Fibroblast of lung (primary cell): ENCODE results near the gene TIMM44.
A peak's percentile ranks its signal among the peaks of the same experiment; 100 is the strongest.

Source experiments
- CTCF ChIP-seq, 2 donors: IDR thresholded peaks in 1 of 2; conservative IDR thresholded peaks in 1 of 2; 1 replicate in 1 of 2; 2 replicates in 1 of 2; pipeline ENCODE4 v1.5.1; 2011 to 2012; ENCODE audit warnings: low read length in 2 of 2, control low read depth in 1 of 2, inconsistent platforms in 1 of 2, low read depth in 1 of 2, mild to moderate bottlenecking in 1 of 2
- EZH2 ChIP-seq: IDR thresholded peaks from 2 replicates; pipeline ENCODE4 v1.5.1; 2012; ENCODE audit warnings: low read length, control low read depth, mild to moderate bottlenecking; ENCODE audit errors: missing control alignments

DNA sequence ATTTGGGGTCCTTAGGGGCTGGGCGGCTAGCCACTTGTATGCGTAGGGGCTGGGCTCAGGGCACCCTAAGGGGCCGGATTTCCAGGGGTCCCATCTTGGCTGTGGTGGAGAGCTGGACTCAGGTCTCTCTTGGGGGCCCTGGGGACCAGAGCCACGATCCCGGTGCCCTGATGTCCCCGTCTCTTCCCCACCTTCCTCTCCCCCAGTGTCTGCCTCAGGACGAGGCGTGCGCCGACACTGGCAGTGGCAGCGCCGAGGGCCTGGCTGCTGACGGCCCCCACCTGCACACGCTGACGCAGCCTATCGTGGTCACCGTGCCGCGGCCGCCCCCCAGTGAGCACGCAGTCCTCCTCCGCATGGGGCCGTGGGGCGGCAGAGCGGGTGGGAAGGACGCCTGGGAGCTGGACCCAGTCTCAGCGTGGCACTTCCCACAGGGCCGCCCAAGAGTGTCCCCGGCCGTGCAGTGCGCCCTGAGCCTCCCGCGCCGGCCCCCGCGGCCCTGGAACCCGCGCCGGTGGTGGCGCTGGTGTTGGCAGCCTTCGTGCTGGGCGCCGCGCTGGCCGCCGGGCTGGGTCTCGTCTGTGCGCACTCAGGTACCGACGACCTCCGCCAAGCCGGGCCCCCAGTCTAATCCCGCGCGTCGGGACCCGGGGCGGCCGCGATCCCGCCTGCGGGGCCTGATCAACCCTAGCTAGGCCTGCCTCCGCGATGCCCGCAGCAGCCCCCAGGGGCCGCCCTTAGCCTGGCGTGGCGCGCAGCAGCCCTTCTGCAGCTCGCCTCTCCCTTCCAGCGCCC is 26.0 kb downstream of the TIMM44 start:
- peak; percentile 43 to 65 for TF ChIP-seq CTCF (conservative IDR thresholded peaks at IDR 0.05 in 1 of 2, IDR thresholded peaks at IDR 0.05 in 1 of 2; ENCODE audit: low read depth in 1 of 2, low read length in 2 of 2)
- peak; percentile 67 for TF ChIP-seq EZH2
